ENCODE measurements around the gene CXCL9.

DNA sequence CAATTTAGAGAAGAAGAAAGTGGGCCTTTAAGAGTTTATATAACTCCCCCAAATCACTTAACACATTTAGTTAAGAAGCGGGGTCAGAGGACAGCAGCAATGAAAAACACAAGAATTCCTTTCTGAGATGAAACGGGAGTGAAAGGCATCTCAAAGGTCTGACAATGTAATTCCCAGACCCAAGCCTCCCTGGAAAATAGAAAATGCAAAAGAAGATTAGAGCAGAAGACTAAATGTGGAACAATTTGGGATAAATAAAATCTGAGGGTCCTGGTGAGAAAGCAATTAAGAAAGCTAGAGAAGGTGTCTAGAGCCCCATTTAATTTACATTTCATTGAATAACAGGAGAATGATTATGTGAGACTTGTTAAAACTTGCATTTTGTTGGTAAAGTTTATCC is 48.1 kb upstream of the CXCL9 start:
- no peak for TF ChIP-seq SPI1 (IDR thresholded peaks at IDR 0.05; ENCODE audit: low read depth, low read length)
- TF ChIP-seq POLR2A (IDR thresholded peaks at IDR 0.05; ENCODE audit: low read depth, low read length) = no peak
- TF ChIP-seq POLR2AphosphoS5 (IDR thresholded peaks at IDR 0.05; ENCODE audit: low read depth, low read length) = no peak
- TF ChIP-seq TAF1 (IDR thresholded peaks at IDR 0.05; ENCODE audit: low read depth, low read length) = no peak
- no peak for TF ChIP-seq PAX5 (IDR thresholded peaks at IDR 0.05; ENCODE audit: insufficient read depth, low read length, severe bottlenecking)
- no peak for TF ChIP-seq POU2F2 (IDR thresholded peaks at IDR 0.05; ENCODE audit: low read depth, low read length)
